Fibroblast of skin of right biceps (primary cell): Measurements from ENCODE around the gene NSD2.
A peak's percentile ranks its signal among the peaks of the same experiment; 100 is the strongest.
"Not testable (repeated sequence)": the region's sequence is repeated elsewhere in the genome, so short reads cannot be mapped to it uniquely, and the experiment has no call there.

ENCODE experiments used
- DNase-seq: peaks from one replicate; pipeline ENCODE4 v3.0.0-alpha.2; 2013

Gene NSD2

DNA sequence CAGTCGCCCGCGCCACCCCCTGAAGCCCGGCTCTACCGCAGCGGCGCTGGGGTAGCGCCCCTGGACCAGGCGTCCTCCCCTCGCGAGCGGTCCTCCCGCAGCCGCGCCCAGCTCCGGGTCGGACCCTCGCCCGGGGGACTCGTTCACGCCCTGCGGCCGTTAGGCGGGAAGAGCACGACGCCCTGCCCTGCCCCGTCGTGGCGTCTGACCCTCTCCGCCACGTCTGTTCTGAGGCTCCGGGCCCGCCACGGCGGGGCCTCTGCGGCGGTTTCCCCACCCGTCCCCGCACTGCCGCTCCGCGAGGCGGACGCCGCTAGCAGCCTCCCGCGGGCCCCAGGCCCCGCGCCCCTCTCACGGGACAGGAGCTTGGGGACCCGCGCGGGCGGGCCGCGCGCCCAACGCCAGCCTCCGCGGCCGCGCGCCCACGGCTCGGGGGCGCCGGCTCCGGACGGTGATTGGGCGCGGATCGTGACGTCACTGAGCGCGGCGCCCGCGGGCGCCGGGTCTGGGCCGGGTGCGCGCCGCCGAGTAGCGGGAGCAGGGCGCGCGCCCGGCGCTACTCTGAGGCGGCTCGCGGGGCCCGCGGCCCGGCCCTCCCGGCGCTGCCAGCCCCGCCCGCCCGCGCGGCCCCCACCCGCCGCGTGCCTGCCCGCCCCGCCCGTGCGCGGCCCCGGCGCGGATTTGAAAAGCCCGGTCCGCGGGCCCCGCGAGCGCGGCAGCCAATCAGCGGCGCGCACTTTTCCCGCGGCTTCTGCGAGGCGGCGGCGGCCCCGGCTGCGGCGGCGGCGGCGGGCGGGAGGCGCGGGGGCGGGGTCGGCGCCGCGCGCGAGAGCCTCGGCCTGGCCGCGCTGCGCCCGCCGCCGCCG is at the start of gene NSD2:
TSS of gene NSD2 (plus strand) at position 816 of the 866 bp plus-strand sequence. CDS start 29,262 bp downstream, outside the sequence.
- DNase-seq = peak; percentile 94

DNA sequence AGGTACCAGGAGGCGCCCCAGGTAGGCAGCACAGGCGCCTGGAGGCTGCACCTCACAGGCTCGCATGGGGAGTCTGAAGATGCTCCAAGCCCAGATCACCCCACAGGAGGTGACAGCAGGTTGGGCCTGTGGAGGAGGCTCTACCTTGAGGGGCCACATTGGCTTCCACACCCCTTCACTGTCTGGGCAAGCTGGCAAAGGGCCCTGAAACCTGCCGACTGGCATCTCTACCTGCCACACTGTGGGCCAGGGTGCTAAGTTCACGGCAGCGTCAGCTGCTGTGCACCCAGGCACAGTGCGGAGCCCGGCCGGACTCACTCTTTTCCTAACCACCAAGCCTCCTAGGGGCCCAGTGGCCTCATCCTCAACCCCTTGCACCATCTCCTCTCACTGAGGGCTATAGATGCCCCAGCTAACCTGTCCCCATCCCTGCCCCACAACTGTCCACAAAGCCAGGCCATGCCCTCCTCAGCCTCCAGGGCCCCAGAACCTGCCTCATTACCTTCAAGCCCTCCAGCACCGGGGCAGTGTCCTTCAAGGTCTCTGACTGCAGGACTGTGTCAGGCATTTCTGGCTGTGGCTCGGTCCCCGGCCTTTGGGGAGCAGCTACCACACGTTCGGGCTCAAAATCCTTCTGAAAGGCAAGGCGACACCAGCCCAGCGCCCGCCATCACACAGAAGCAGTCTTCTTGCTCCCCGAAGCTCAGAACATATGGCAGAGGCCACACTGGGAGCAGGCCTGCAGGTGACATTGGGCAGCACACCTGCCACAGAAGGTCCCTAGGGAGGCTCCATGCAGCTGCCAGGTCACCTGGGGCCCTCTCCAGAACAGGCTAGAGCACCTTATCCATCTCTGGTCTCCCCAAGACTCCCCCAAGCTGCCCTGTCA is 49.3 kb upstream of the NSD2 start:
- DNase-seq = no peak

DNA sequence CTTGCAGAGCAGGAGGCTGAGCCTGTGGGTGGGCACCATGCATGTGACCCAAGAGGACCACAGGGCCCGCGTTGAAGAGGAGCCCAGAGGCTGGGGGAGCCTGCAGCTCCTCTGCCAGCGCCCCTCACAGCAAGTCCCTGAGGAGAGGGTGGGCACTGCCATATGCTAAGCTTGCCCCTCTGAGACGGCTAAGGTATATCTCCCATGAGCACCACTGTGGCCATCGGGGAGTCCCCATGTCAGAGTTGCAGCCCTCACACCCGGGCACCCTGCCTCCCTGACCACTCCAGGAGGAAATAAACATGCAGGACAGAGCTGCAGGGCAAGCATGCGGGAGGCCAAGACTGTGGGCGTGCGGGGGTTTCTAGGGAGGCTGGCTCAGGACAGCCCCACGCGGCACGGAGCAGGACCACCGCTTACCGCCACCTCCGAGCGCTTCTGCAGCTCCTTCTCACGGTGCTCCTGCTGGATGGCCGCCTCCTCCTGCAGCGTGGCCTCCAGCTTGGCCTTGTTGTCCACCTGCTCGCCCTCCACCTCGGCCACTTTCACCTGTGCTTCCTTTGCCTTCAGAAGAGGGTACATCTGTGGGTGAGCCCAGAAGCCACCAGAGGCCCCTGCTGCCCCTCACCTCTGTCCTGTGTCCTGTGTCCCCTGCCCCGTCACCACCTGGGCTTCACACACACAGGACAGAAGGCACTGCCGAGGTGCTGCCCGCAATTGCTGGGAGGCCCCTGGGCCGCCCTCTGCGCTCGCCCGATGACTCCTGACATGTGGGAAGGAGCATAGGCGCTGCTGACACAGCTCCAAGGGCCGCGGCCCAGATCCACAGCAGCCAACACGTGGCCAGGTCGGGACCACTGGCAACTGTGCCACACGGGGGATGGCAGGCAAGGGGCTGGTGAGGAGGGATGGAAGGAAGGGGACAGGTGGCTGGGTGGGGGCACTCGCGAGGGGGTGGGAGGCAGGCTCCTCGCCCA is 48.3 kb upstream of the NSD2 start:
- no peak for DNase-seq

DNA sequence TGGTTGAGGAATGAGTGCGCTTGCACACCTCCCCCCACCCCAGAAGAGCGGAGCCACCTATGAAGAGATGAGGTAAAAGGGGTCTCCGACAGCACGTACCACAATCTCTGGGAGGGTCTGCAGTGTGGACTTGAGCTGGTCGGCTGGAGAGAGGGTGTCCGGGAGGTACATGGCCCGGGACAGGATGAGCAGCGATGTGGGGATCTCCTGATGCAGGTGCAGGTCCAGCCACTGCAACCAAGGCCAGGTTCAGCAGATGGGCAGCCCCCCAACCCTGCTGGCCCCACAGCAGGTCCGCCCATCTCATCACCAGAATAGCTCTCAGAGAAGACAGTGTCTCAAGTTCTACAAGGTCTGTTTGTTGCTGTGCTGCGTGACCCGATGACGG is 47.7 kb upstream of the NSD2 start:
- no peak for DNase-seq

DNA sequence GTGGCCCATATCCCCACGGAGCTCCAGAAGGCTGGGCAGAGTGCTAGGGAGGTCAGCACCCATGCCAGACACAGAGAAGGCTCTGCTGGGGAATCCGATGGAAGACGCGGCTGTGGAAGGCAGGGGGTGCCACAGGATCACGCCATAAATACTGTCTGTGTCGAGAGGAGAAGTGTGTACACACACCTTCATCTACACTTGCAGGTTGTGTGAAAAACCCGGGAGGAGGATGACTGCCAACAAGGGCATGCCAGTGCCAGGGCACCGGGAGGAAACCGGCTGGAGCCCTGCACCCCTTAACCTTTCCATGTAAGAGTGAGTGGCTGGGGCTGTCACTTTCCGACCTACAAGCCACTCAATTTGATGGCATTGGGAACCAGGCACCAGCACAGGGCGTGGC is 46.4 kb upstream of the NSD2 start:
- DNase-seq = no peak

DNA sequence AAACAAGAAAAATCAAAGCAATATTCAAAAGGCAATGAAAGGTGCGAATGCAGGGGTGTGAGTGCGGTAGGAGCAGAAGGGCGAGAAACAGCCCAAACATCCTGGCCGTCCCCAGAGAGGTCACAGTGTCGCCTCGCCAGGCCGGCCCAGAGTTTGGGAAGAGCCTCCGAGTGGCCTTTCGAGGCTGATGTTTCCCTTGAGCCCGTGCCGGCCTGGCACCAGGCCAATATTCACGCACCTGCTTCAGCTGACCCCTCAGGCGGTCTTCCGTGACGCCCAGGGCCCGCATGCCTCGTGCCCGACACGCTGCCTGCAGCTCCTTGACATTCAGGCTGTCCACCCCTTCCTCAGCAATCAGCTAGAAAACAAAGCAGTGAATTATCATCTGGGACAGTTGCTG is 45.9 kb upstream of the NSD2 start:
- no peak for DNase-seq

DNA sequence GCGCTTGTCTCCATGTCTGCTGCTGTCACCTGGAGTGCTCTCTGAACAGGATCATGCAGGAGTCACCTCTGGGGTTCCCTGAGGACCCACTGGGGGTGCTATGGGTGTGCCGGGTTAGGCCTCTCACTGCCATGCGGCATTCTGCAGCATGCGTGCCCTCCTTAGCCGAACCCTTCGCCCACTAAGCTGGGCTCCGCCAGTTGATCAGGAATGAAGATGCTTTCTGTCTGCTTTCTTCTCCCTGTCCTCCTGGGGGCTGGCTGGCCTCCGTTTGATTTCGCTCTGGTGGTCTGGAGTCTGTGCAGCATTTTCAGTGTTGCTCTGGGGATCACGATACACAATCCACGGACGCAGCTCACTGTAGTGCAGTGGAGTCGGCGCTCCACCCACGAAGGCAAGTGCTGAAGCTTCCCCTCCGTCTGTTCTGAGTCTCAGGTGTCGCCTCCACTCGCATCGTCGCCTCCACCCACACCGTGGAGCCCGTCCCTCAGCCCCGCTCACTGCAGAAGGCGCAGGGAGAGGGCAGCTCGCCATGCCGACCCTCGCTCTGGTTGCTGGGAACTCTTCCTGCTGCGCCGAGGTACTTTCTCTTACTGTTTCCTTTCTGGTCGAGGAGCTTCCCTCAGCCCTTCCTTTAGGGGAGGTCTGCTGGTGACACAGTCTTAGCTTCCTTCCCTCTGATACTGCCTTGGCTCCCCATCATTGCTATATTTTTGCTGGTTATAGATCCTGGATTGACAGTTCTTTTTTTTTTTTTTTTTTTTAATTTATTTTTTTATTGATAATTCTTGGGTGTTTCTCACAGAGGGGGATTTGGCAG is 44.5 kb upstream of the NSD2 start:
- DNase-seq = no peak

DNA sequence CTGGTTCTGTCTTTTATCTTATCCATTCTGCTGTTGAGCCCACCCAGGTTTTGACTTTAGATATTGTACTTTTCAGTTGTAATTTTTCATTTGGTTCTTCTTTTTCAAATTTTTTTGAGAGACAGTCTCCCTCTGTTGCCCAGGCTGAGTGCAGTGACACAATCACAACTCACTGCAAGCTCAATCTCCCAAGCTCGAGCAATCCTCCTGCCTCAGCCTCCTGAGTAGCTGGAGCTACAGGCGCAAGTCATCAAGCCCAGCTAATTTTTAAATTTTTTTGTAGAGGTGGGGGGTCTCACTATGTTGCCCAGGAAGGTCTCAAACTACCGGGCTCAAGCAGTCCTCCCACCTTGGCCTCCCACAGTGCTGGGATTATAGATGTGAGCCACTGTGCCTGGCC is 41.0 kb upstream of the NSD2 start:
- no peak for DNase-seq

DNA sequence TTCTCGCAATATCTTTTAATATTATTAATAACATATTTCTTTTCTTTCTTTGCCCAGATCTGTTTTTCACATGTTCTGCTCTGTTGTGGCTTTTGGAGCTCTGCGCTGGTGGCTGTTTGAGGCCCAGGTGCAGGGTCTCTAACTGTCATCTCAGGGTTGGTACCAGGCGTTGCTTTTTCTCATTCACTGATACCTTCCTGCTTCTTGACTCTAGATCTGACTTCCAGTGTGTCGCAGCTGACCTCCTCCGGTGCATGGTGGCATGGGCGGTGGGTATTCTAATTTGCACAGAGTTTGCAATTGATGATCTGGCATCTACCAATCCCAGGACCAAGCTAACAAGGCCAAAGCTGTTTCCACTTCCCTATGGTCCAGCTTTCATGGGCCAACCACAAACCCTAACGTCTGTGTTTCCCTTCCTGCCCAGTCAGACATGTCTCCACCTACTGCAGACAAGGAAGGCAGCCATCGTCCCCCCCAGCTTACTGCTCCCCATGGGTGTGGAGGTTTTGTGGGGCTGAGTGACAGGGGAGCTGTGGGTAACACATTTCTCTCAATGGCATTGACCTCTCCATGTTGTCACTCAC is 40.5 kb upstream of the NSD2 start:
- no peak for DNase-seq

DNA sequence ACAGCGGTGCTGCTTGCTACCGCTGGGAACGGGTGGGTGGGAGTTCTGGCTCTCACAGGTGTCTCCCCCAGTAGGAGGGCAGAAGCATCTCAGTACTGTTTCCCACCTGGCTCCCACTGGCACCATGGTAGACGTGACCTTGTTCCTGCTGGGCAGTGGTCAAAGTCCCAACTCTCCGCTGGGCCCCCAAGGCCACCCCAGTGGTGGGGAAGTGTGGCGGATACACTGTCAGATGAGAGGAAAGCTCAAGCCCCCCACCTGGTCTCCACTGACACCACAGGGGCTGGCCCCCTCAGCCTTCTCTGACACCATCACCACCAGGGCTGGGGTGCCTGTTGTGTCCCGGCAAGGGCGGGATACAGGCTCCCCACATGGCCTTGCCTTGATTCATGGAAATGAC is 39.9 kb upstream of the NSD2 start:
- DNase-seq = no peak

DNA sequence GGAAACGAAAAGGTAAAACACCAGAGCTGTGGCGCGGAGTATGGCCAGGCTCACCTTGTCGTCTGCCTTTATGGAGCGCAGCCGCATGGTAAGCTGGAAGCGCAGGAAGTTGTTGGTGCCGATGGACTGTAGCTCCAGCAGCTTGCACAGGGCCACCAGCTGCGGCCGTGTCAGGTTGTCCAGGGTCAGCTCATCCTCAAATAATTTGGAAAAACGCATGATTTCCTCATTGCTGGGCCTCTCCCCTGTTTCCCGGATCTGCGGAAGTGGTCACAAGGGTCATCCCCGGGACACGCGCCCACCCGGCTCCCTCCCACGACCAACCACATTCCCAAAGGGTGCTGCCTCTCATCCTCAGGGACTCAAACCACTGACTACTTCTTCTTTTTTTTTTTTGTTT is 38.5 kb upstream of the NSD2 start:
- DNase-seq = no peak

DNA sequence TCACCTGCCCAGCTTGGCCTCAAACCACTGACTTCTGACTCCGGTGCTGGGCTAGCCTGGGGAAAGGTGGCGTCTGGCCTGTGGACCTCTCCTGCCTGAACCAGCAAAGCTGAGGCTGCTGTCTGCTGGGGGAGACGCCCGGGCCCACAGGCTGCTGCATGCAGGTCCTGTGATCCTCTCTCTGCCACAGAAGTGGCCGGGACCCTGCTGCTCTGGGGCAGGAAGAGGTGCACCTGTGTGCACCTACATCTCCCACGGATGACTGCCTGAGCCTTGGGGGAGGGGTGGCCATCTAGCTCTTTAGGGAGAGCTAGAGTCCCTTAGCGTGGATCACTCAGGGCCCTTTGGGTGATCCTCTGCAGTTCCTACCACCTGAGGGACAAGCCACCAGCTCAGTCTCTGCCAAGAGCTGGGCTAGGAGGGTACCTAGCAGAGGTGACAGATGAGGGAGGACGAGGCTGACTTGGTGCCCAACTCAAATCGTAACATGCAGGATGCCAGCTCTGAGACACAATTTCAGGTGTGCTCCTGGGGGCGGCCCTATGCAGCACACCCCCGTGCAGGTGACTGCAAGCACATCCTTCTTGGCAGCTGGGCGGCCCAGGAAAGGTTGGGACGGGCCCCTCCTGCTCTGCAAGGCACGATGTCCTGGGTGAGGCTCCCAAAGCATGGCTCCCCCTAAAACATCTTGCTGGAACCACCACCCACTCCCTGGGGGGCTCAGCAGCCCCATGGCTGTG is 37.7 kb upstream of the NSD2 start:
- no peak for DNase-seq

DNA sequence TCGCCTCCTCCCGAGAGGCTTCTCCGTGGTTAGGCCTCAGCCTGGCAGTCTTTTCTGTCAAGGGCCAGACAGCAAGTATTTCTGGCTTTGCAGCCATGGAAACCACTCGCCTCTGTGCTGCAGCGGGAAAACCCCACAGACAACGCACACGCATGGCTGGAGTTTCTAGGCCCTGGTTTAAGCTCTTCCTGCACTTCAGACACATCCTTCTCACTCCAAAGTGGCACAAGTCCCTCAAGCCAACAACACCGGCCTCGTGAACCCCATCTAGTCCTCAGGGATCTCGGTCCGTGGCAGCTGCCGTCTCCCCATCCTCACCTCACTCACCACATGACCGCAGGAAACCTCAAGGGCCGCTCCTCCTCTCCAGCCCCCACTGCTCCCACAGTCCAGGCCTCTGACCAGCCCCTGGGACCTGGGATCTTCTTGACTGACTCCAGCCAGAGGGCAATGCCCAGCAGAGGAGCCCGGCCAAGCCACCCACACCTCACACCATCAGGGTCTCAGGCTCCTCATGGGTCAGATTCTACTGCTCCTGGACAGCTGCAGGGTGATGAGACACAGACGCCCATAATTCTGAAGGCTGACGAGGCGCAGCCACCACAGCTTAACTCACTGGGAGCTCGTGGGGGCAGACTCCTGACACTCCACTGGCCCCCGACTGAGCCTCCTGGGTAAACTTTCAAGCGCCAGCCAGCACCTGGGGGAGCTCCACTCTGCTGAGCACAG is 37.0 kb upstream of the NSD2 start:
- DNase-seq = no peak

DNA sequence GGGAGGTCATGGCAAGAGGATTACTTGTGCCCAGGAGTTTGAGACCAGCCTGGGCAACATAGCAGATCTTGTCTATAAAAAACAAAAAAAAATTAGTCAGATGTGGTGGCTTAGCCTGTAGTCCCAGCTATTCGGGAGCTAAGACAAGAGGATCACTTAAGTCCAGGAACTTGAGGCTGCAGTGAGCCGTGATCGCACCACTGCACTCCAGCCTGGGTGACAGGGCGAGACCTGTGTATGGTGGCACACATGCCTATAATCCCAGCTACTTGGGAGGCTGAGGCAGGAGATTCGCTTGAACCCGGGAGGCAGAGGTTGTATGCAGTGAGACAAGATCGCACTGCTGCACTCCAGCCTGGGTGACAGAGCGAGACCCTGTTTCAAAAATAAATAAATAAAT is 35.4 kb upstream of the NSD2 start:
- DNase-seq = not testable (repeated sequence)

DNA sequence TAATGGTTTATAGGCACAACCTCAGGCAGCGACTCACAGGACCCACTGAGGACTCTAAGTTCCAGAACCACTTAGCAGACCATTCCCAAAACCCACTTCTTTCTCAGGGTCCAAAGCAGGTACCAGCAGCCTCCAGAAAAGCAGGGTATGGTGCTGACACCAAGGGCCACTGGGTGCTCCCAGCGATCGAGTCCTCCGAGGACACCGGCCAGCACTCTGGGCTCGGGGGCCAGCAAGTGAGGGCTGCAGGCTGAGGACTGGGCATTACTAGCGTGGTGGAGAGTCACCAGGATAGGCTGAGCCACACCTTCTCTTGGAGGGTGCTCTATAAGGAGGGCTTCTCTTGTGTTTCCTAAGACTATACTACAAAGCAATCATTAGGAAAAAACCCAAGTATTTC is 34.5 kb upstream of the NSD2 start:
- no peak for DNase-seq

DNA sequence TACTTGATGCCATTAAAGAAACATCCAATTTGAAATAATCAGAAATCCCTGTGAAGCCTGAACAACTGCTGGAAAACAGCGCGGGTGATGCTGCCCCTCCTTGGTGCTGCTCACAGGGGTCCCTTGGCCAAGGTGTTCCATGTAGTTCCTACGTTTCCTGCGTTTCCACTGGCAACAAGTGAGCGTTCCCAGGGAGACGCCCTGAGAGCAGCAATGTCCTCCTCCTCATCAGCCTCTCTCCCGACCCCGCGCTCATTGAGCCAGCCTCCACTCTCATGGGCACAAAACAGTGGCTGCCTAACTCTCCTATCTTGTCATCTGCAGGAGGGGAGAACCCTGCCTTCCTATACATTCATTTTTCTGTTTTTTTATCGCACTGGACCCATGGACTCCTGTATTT is 34.1 kb upstream of the NSD2 start:
- no peak for DNase-seq

DNA sequence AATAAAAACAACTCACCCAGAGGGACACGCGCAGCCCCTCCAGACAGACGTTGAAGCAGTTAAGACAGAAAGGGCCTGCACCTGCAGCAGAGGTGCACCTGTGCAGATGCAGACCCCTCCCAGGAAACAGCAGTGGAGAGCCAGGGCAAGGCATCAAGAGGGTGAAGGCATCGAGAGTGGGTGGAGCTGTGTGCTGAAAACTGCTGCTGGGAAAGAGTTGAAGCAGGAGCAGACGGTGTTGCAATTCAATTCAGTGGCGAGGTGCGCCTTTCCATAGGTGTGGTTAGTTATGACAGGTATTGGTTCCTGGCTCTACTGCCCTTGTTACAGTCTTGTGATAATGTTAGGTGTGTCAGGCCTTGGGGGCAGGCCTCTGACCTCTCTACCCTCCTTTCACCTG is 31.9 kb upstream of the NSD2 start:
- DNase-seq = no peak

DNA sequence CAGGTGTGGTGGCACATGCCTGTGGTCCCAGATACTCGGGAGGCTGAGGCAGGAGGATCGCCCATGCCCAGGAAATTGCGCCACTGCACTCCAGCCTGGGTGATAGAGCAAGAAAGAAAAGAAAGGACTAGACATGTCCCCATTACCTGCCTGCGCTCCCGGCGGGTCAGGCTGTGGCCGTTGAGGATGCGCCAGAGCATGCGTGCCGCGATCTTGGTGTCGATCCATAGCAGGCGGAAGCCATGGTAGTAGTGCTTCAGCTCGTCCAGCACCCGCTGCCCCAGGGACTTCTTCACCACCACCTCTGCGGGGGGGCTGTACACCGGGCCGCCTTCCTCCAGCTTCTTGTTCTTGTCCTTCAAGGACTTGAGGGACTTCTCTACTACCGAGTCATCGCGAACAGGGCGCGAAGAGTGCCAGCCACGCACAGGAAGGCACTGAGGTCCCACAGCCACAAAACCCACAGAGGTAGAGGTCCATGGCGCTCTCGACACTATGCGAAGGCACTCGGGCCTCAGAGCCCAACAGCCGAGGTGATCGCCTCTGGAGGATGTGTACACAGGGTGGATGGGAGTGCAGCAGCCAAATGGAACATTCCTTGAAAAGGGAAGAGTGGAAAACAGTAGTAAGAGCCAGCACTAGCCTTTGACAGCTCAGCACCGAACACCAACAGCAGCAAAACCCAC is 29.8 kb upstream of the NSD2 start:
- no peak for DNase-seq

DNA sequence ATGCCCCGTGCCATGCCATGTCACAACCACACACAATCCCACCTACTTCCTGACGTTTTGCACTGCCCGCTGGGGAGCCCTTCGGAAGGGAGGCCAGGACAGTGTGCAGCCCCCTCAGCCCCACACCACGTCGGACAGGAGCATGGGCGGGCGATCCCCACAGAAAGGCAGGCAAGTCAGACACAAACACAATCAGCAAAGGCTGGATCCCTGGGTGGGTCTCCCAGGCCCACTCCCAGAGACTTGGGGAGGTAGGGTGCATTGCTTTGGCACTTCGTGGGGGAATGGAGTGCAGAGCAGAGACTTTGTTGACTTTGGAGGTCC is 29.3 kb upstream of the NSD2 start:
- DNase-seq = no peak
